ENCODE measurements around the gene FOXP2.
"Not testable (repeated sequence)": the region's sequence is repeated elsewhere in the genome, so short reads cannot be mapped to it uniquely, and the experiment has no call there.

FOXP2 gene

GRCh38 chr7:114567416-114567815, 152.8 kb downstream of the FOXP2 start:
- H3K36me3 ChIP-seq (ENCODE audit: control insufficient read depth, insufficient read depth, low read length), result no peaks in the 10 kb centered on the region
- no peak overlapping the region for H3K4me3 ChIP-seq (ENCODE audit: low read depth, low read length)
- H3K27me3 ChIP-seq (ENCODE audit: control insufficient read depth, insufficient read depth, low read length), result no peaks in the 10 kb centered on the region
- H2AFZ ChIP-seq, result no peak overlapping the region
- H3K4me2 ChIP-seq (ENCODE audit: low read length), result no peak overlapping the region
- H3K79me2 ChIP-seq, result no peaks in the 10 kb centered on the region
- H3K4me1 ChIP-seq, result no peaks in the 10 kb centered on the region
- no peak overlapping the region for H3K27ac ChIP-seq
- H3K9me3 ChIP-seq (ENCODE audit: control insufficient read depth, low read length), result no peaks in the 10 kb centered on the region
- TF ChIP-seq CTCF (IDR thresholded peaks at IDR 0.05), result no peak
- H3K9ac ChIP-seq, result no peak overlapping the region

- no peaks in the 10 kb centered on the region for H3K79me2 ChIP-seq
- H3K4me1 ChIP-seq, result no peaks in the 10 kb centered on the region
- no peak overlapping the region for H3K4me2 ChIP-seq (ENCODE audit: low read length)
Measured at GRCh38 chr7:114569220-114569619, 154.6 kb downstream of the FOXP2 start.

GRCh38 chr7:114574384-114574783, 159.8 kb downstream of the FOXP2 start:
- no peak overlapping the region for H3K27ac ChIP-seq
- no peaks in the 10 kb centered on the region for H3K9me3 ChIP-seq (ENCODE audit: control insufficient read depth, low read length)
- H3K4me3 ChIP-seq (ENCODE audit: low read depth, low read length), result no peak overlapping the region
- no peaks in the 10 kb centered on the region for H3K79me2 ChIP-seq
- H3K27me3 ChIP-seq (ENCODE audit: control insufficient read depth, insufficient read depth, low read length), result no peaks in the 10 kb centered on the region
- H3K4me1 ChIP-seq, result no peaks in the 10 kb centered on the region
- H3K4me2 ChIP-seq (ENCODE audit: low read length), result no peak overlapping the region
- TF ChIP-seq CTCF (IDR thresholded peaks at IDR 0.05), result no peak
- H2AFZ ChIP-seq, result no peak overlapping the region
- no peak overlapping the region for H3K9ac ChIP-seq
- no peaks in the 10 kb centered on the region for H3K36me3 ChIP-seq (ENCODE audit: control insufficient read depth, insufficient read depth, low read length)

More at GRCh38 chr7:114569220-114569619, 154.6 kb downstream of the FOXP2 start:
- H3K36me3 ChIP-seq (ENCODE audit: control insufficient read depth, insufficient read depth, low read length), result no peaks in the 10 kb centered on the region
- H3K27me3 ChIP-seq (ENCODE audit: control insufficient read depth, insufficient read depth, low read length), result no peaks in the 10 kb centered on the region
- H3K9me3 ChIP-seq (ENCODE audit: control insufficient read depth, low read length), result no peaks in the 10 kb centered on the region
- H2AFZ ChIP-seq, result no peak overlapping the region
- no peak overlapping the region for H3K4me3 ChIP-seq (ENCODE audit: low read depth, low read length)
- TF ChIP-seq CTCF (IDR thresholded peaks at IDR 0.05), result no peak
- no peak overlapping the region for H3K9ac ChIP-seq
- H3K27ac ChIP-seq, result no peak overlapping the region

- no peak overlapping the region for H3K4me2 ChIP-seq (ENCODE audit: low read length)
- no peaks in the 10 kb centered on the region for H3K36me3 ChIP-seq (ENCODE audit: control insufficient read depth, insufficient read depth, low read length)
- H3K27me3 ChIP-seq (ENCODE audit: control insufficient read depth, insufficient read depth, low read length), result no peaks in the 10 kb centered on the region
- no peak overlapping the region for H3K9ac ChIP-seq
- no peaks in the 10 kb centered on the region for H3K79me2 ChIP-seq
- TF ChIP-seq CTCF (IDR thresholded peaks at IDR 0.05), result no peak
- H2AFZ ChIP-seq, result no peak overlapping the region
- no peaks in the 10 kb centered on the region for H3K9me3 ChIP-seq (ENCODE audit: control insufficient read depth, low read length)
- no peak overlapping the region for H3K27ac ChIP-seq
- no peaks in the 10 kb centered on the region for H3K4me1 ChIP-seq
- no peak overlapping the region for H3K4me3 ChIP-seq (ENCODE audit: low read depth, low read length)
Measured at GRCh38 chr7:114575098-114575497, 160.5 kb downstream of the FOXP2 start.

- H3K36me3 ChIP-seq (ENCODE audit: control insufficient read depth, insufficient read depth, low read length); H3K27ac ChIP-seq; H2AFZ ChIP-seq; H3K4me1 ChIP-seq; H3K27me3 ChIP-seq (ENCODE audit: control insufficient read depth, insufficient read depth, low read length); H3K9me3 ChIP-seq (ENCODE audit: control insufficient read depth, low read length); H3K9ac ChIP-seq; H3K79me2 ChIP-seq; H3K4me2 ChIP-seq (ENCODE audit: low read length); H3K4me3 ChIP-seq (ENCODE audit: low read depth, low read length): not testable (repeated sequence)
Measured at GRCh38 chr7:114580963-114581362, 166.3 kb downstream of the FOXP2 start.
